Trophoblast cell (in vitro differentiated cells and primary cell): Measurements from ENCODE around the gene GNG8.

Source experiments
- DNase-seq, 2 donors: peaks; one replicate each; pipeline ENCODE4 v3.0.0-alpha.2; 2016
- H2AFZ ChIP-seq: 2 replicates; pipeline ENCODE4 v1.6.1; 2013; ENCODE audit warnings: low read length, moderate library complexity, mild to moderate bottlenecking; ENCODE audit not compliant: insufficient read depth, poor library complexity
- H2AK5ac ChIP-seq: 2 replicates; pipeline ENCODE4 v1.6.1; 2013; ENCODE audit warnings: mild to moderate bottlenecking, low read length
- H2BK120ac ChIP-seq: 2 replicates; pipeline ENCODE4 v1.6.1; 2013; ENCODE audit warnings: low read length, mild to moderate bottlenecking, moderate library complexity; ENCODE audit not compliant: insufficient read depth, poor library complexity
- H2BK12ac ChIP-seq: 2 replicates; pipeline ENCODE4 v1.6.1; 2013; ENCODE audit warnings: mild to moderate bottlenecking, low read length, moderate library complexity
- H2BK5ac ChIP-seq: 2 replicates; pipeline ENCODE4 v1.6.1; 2013; ENCODE audit warnings: low read length, low read depth, moderate library complexity, mild to moderate bottlenecking; ENCODE audit not compliant: poor library complexity
- H3K14ac ChIP-seq: 2 replicates; pipeline ENCODE4 v1.6.1; 2013; ENCODE audit warnings: mild to moderate bottlenecking, low read length
- H3K18ac ChIP-seq: 2 replicates; pipeline ENCODE4 v1.6.1; 2013; ENCODE audit warnings: mild to moderate bottlenecking, low read length
- H3K23ac ChIP-seq: 2 replicates; pipeline ENCODE4 v1.6.1; 2013; ENCODE audit warnings: low read length
- H3K27ac ChIP-seq: 2 replicates; pipeline ENCODE4 v1.5.1; 2013; ENCODE audit warnings: low read depth, mild to moderate bottlenecking, inconsistent platforms, low read length, moderate library complexity
- H3K27me3 ChIP-seq: 2 replicates; pipeline ENCODE4 v1.6.1; 2013; ENCODE audit warnings: inconsistent platforms, mild to moderate bottlenecking, low read length, moderate library complexity; ENCODE audit not compliant: insufficient read depth
- H3K36me3 ChIP-seq, 2 experiments: 1 replicate in 1 of 2; 2 replicates in 1 of 2; pipeline ENCODE4 v1.6.1; 2013; ENCODE audit warnings: low read length in 2 of 2, mild to moderate bottlenecking in 2 of 2, moderate library complexity in 1 of 2; ENCODE audit not compliant: insufficient read depth in 2 of 2, control insufficient read depth in 1 of 2
- H3K4ac ChIP-seq: 2 replicates; pipeline ENCODE4 v1.6.1; 2013; ENCODE audit warnings: low read depth, mild to moderate bottlenecking, low read length, moderate library complexity
- H3K4me1 ChIP-seq, 2 experiments: 1 replicate in 1 of 2; 2 replicates in 1 of 2; pipeline ENCODE4 v1.6.1; 2013; ENCODE audit warnings: low read length in 2 of 2, mild to moderate bottlenecking in 2 of 2, moderate library complexity in 1 of 2; ENCODE audit not compliant: insufficient read depth in 2 of 2, control insufficient read depth in 1 of 2
- H3K4me2 ChIP-seq: 2 replicates; pipeline ENCODE4 v1.6.1; 2013; ENCODE audit warnings: inconsistent platforms, mild to moderate bottlenecking, low read length, moderate library complexity
- H3K4me3 ChIP-seq: 2 replicates; pipeline ENCODE4 v1.5.1; 2013; ENCODE audit warnings: mild to moderate bottlenecking, low read depth, low read length, inconsistent platforms
- H3K79me1 ChIP-seq: one replicate; pipeline ENCODE4 v1.6.1; 2013; ENCODE audit warnings: low read length
- H3K79me2 ChIP-seq: 2 replicates; pipeline ENCODE4 v1.6.1; 2013; ENCODE audit warnings: low read length, mild to moderate bottlenecking; ENCODE audit not compliant: control insufficient read depth, insufficient read depth, poor library complexity
- H3K9ac ChIP-seq: 2 replicates; pipeline ENCODE4 v1.6.1; 2013; ENCODE audit warnings: mild to moderate bottlenecking, low read length
- H3K9me3 ChIP-seq: 2 replicates; pipeline ENCODE4 v1.6.1; 2013; ENCODE audit warnings: low read depth, mild to moderate bottlenecking, control low read depth, inconsistent platforms, low read length; ENCODE audit not compliant: insufficient read depth
- H4K12ac ChIP-seq: 2 replicates; pipeline ENCODE4 v1.6.1; 2013; ENCODE audit warnings: low read depth, mild to moderate bottlenecking, low read length, moderate library complexity
- H4K8ac ChIP-seq: 2 replicates; pipeline ENCODE4 v1.6.1; 2013; ENCODE audit warnings: low read depth, mild to moderate bottlenecking, low read length, moderate library complexity
- H4K91ac ChIP-seq: one replicate; pipeline ENCODE4 v1.6.1; 2013; ENCODE audit warnings: low read depth, mild to moderate bottlenecking, low read length, moderate library complexity
- WGBS: extraction: QIAGEN DNeasy Blood & Tissue Kit; methylation state at CpG from one replicate; pipeline ENCODE4 v1.1.7; 2013; ENCODE audit warnings: missing lambda C conversion rate; ENCODE audit not compliant: insufficient read length, insufficient coverage; ENCODE audit errors: extremely low coverage; 5-methylcytosine and 5-hydroxymethylcytosine counted together

The GNG8 gene

DNA sequence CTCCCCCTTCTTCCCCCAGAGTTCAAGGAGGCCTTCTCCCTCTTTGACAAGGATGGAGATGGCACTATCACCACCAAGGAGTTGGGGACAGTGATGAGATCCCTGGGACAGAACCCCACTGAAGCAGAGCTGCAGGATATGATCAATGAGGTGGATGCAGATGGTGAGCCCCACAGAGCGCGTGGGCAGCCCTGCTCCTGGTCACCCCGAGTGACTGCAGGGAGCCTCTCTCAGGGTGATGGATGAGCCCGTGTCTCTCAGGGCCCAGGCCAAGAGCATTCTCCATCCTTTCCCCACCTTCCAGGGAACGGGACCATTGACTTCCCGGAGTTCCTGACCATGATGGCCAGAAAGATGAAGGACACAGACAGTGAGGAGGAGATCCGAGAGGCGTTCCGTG lies 27.8 kb downstream of the GNG8 start:
- H3K79me1 ChIP-seq = no peaks in the 10 kb centered on the region
- no CpG with 5 or more reads among the region's 9 CpGs for WGBS
- no peak overlapping the region for H2AFZ ChIP-seq
- peaks cover under 1 to 2% of the 10 kb centered on the region in 2 experiments for H3K4me1 ChIP-seq
- H3K27ac ChIP-seq = no peak overlapping the region
- H3K14ac ChIP-seq = no peak overlapping the region
- H3K9ac ChIP-seq = no peak overlapping the region
- no peaks in the 10 kb centered on the region for H3K9me3 ChIP-seq
- DNase-seq = no peak
- no peak overlapping the region for H3K4me2 ChIP-seq
- no peak overlapping the region for H4K12ac ChIP-seq
- H3K27me3 ChIP-seq = no peaks in the 10 kb centered on the region
- no peak overlapping the region for H2BK5ac ChIP-seq
- no peak overlapping the region for H4K91ac ChIP-seq
- H4K8ac ChIP-seq = no peak overlapping the region
- H2BK120ac ChIP-seq = no peak overlapping the region
- no peak overlapping the region for H3K4ac ChIP-seq
- H2AK5ac ChIP-seq = no peak overlapping the region
- H3K4me3 ChIP-seq = no peak overlapping the region
- peaks cover 59 to 61% of the 10 kb centered on the region in 2 experiments for H3K36me3 ChIP-seq
- H3K79me2 ChIP-seq = peaks cover 2% of the 10 kb centered on the region
- no peak overlapping the region for H3K18ac ChIP-seq
- H3K23ac ChIP-seq = no peak overlapping the region
- no peak overlapping the region for H2BK12ac ChIP-seq

GRCh38 chr19:46607448-46607841 lies 28.6 kb downstream of the GNG8 start:
- H3K9me3 ChIP-seq = no peaks in the 10 kb centered on the region
- peaks cover 59 to 66% of the 10 kb centered on the region in 2 experiments for H3K36me3 ChIP-seq
- H3K14ac ChIP-seq = no peak overlapping the region
- H2AFZ ChIP-seq = no peak overlapping the region
- no CpG with 5 or more reads among the region's 12 CpGs for WGBS
- H3K4me3 ChIP-seq = no peak overlapping the region
- H3K23ac ChIP-seq = no peak overlapping the region
- H3K27ac ChIP-seq = no peak overlapping the region
- no peaks in the 10 kb centered on the region for H3K27me3 ChIP-seq
- H3K4ac ChIP-seq = no peak overlapping the region
- no peaks in the 10 kb centered on the region for H3K79me1 ChIP-seq
- no peak for DNase-seq
- no peak overlapping the region for H2BK5ac ChIP-seq
- H3K18ac ChIP-seq = no peak overlapping the region
- H3K4me1 ChIP-seq = peaks cover 7 to 9% of the 10 kb centered on the region in 2 experiments
- no peak overlapping the region for H2BK12ac ChIP-seq
- peaks cover 9% of the 10 kb centered on the region for H3K79me2 ChIP-seq
- H2BK120ac ChIP-seq = no peak overlapping the region
- no peak overlapping the region for H3K9ac ChIP-seq
- H4K8ac ChIP-seq = no peak overlapping the region
- H3K4me2 ChIP-seq = no peak overlapping the region
- H4K91ac ChIP-seq = no peak overlapping the region
- H4K12ac ChIP-seq = no peak overlapping the region
- no peak overlapping the region for H2AK5ac ChIP-seq

DNA sequence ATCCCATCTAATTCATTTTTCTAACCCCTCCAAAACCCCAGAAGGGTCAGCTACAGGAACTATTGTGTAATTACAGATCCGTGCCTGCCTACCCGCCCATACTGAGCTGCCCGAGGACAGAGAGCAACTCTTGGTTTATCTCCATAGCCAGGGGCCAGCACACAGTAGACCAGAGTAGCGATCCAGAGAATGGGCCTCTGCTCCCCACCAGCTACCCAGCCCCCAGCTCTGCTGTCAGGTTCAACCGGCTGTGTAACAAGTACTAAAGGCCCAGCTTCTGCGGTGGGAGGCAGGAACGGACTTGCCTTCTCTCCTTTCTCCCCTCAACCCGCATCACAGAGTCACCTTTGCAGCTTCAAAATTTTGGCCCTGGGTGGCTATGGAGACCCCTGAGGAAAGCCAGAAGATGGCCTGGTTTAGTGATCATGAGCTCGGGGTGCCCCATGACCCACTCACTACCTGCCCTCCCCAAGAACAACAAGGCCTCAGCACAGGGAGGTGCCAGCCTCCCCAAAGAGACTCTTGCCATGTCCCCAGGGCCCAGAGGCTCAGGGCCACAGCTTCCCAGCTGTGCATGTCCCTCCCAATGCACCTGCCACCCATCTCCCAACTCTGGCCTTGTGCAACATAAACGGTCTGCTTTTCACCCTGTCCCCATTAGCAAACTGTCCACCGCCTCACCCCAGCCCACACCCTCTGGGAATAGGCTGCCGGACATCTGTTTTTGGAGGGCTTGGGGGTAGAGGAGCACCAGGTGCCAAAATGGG lies 29.1 kb downstream of the GNG8 start:
- Histone ChIP-seq H3K4me2 (no peak overlapping the region), H3K4me3 (no peak overlapping the region), H4K8ac (no peak overlapping the region), H3K18ac (no peak overlapping the region), H3K9me3 (no peaks in the 10 kb centered on the region), H3K4me1 (peaks cover 10 to 11% of the 10 kb centered on the region in 2 experiments), H4K12ac (no peak overlapping the region), H3K79me2 (peaks cover 15% of the 10 kb centered on the region), H3K14ac (no peak overlapping the region), H2AFZ (no peak overlapping the region), H3K27ac (no peak overlapping the region), H4K91ac (no peak overlapping the region), H2BK12ac (no peak overlapping the region), H3K36me3 (peaks cover 59 to 66% of the 10 kb centered on the region in 2 experiments), H3K23ac (no peak overlapping the region), H3K9ac (no peak overlapping the region), H3K79me1 (no peaks in the 10 kb centered on the region), H2BK5ac (no peak overlapping the region), H3K27me3 (no peaks in the 10 kb centered on the region), H3K4ac (no peak overlapping the region), H2AK5ac (no peak overlapping the region), H2BK120ac (no peak overlapping the region)
- DNase-seq = no peak
- WGBS = no CpG with 5 or more reads among the region's 12 CpGs

DNA sequence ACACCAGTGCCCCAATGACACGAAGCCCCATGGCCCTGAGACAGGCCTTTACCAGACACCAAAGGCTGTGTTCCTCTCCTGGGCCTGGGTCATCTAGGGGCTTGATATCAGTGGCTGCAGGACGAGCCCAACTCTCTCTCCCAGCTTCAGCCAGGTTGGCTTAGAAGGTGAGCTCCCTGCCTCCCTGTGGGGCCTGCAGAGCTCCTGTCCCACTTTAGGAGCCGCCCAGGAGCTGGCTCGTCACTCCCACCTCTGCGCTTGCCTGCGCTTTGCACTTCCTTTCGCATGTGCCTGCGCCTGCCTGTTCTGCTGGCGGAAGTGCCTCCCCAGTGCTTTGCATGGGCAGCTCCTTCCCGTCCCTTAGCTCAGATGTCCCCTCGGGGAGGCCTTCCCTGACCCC lies 30.0 kb downstream of the GNG8 start:
- H2BK5ac ChIP-seq = no peak overlapping the region
- no peaks in the 10 kb centered on the region for H3K9me3 ChIP-seq
- H4K8ac ChIP-seq = no peak overlapping the region
- no CpG with 5 or more reads among the region's 11 CpGs for WGBS
- no peak overlapping the region for H4K91ac ChIP-seq
- peaks cover 22% of the 10 kb centered on the region for H3K79me2 ChIP-seq
- peaks cover 10 to 11% of the 10 kb centered on the region in 2 experiments for H3K4me1 ChIP-seq
- DNase-seq = no peak
- no peak overlapping the region for H3K9ac ChIP-seq
- H3K27me3 ChIP-seq = no peaks in the 10 kb centered on the region
- H3K79me1 ChIP-seq = peaks cover 6% of the 10 kb centered on the region
- no peak overlapping the region for H2AK5ac ChIP-seq
- H3K23ac ChIP-seq = no peak overlapping the region
- H3K14ac ChIP-seq = no peak overlapping the region
- no peak overlapping the region for H2BK12ac ChIP-seq
- no peak overlapping the region for H2BK120ac ChIP-seq
- H3K4ac ChIP-seq = no peak overlapping the region
- no peak overlapping the region for H3K27ac ChIP-seq
- H3K4me3 ChIP-seq = no peak overlapping the region
- no peak overlapping the region for H4K12ac ChIP-seq
- no peak overlapping the region for H2AFZ ChIP-seq
- peaks cover 57 to 64% of the 10 kb centered on the region in 2 experiments for H3K36me3 ChIP-seq
- peak overlapping the region; percentile 34 for H3K18ac ChIP-seq
- H3K4me2 ChIP-seq = no peak overlapping the region
